Measurements from ENCODE around the gene TNFRSF19.
"Not testable (repeated sequence)": the region's sequence is repeated elsewhere in the genome, so short reads cannot be mapped to it uniquely, and the experiment has no call there.

Gene TNFRSF19

GRCh38 chr13:23660249-23660648 is 90.0 kb downstream of the TNFRSF19 start:
- Mint-ChIP-seq H3K36me3 (ENCODE audit: low read depth) (no peaks in the 10 kb centered on the region), H3K4me3 (no peak overlapping the region), H3K4me1 (ENCODE audit: low read depth) (no peaks in the 10 kb centered on the region), H3K27me3 (peaks cover 9% of the 10 kb centered on the region), H3K9me3 (no peaks in the 10 kb centered on the region), H3K27ac (no peak overlapping the region)

GRCh38 chr13:23666582-23666981 is 96.4 kb downstream of the TNFRSF19 start:
- H3K27ac Mint-ChIP-seq = no peak overlapping the region
- no peaks in the 10 kb centered on the region for H3K9me3 Mint-ChIP-seq
- no peak overlapping the region for H3K4me3 Mint-ChIP-seq
- peaks cover 8% of the 10 kb centered on the region for H3K27me3 Mint-ChIP-seq
- no peaks in the 10 kb centered on the region for H3K36me3 Mint-ChIP-seq (ENCODE audit: low read depth)
- H3K4me1 Mint-ChIP-seq (ENCODE audit: low read depth) = no peaks in the 10 kb centered on the region

DNA sequence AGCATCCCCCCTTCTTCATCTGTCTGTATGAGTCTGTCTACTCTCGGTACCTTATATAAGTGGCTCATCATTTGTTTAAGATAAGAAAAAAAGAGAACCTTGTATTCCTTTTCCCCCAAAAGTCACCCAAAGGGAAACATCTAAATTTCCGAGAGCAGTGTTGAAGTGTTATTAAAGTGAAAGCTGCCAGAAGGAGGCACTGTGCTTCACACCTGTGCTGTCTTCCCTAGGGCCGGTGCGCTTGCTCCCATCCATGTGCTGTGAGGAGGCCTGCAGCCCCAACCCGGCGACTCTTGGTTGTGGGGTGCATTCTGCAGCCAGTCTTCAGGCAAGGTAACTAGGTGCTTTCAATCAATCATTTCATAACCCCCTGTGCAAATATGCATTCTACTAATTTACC is 97.5 kb downstream of the TNFRSF19 start:
- H3K4me3 Mint-ChIP-seq = no peak overlapping the region
- H3K9me3 Mint-ChIP-seq = no peaks in the 10 kb centered on the region
- no peaks in the 10 kb centered on the region for H3K4me1 Mint-ChIP-seq (ENCODE audit: low read depth)
- H3K36me3 Mint-ChIP-seq (ENCODE audit: low read depth) = no peaks in the 10 kb centered on the region
- H3K27me3 Mint-ChIP-seq = peaks cover 8% of the 10 kb centered on the region
- no peak overlapping the region for H3K27ac Mint-ChIP-seq

DNA sequence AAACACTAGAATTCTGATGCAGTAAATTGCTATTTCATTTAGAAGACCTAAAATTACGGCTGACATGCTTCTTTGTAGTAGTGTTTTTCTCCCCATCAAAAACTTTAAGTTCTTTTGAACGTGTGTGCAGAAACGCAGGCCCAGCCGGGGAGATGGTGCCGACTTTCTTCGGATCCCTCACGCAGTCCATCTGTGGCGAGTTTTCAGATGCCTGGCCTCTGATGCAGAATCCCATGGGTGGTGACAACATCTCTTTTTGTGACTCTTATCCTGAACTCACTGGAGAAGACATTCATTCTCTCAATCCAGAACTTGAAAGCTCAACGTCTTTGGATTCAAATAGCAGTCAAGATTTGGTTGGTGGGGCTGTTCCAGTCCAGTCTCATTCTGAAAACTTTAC is 98.3 kb downstream of the TNFRSF19 start:
- Mint-ChIP-seq H3K36me3 (ENCODE audit: low read depth) (no peaks in the 10 kb centered on the region), H3K27ac (no peak overlapping the region), H3K27me3 (peaks cover 2% of the 10 kb centered on the region), H3K4me3 (no peak overlapping the region), H3K4me1 (ENCODE audit: low read depth) (no peaks in the 10 kb centered on the region), H3K9me3 (no peaks in the 10 kb centered on the region)

DNA sequence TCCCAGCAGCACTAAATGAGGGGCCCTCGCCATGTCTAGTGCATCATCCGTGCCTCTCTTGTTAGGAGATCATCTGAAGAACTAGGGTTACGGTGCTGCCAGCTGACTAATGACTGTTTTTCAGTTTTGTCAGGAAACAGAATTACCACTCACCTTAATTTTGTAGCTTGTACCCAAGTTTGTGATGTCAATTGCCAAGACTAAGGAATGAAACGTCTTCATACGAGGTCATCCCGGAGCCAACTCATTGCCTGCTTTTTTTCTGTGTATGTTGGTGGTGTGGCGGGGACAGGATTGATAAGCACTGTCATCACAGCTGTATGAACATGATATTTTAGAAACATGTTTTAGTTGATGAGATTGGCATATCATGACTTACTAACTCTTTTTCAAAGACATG is 100.6 kb downstream of the TNFRSF19 start:
- Mint-ChIP-seq H3K4me3 (no peak overlapping the region), H3K27me3 (peaks cover 6% of the 10 kb centered on the region), H3K4me1 (ENCODE audit: low read depth) (no peaks in the 10 kb centered on the region), H3K27ac (no peak overlapping the region), H3K36me3 (ENCODE audit: low read depth) (no peaks in the 10 kb centered on the region), H3K9me3 (no peaks in the 10 kb centered on the region)

DNA sequence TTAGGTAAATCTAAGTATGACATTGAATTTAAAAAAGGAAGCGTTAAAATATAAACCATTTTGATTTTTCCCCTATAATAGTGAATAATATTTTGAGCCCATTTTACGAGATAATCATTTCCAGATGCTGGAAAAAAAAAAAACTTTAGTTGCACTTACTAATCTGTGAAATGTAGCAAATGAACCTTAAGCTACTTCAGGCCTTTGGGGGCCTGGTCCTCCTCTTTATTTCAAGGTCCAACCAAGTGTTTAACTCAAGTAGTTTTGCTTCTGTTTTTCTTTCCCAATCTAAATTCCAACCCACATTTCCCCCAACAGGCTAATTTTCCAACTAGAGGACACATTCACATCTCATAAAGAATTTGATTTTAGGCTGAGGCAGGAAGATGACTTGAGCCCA is 101.2 kb downstream of the TNFRSF19 start:
- no peaks in the 10 kb centered on the region for H3K9me3 Mint-ChIP-seq
- no peak overlapping the region for H3K4me3 Mint-ChIP-seq
- no peaks in the 10 kb centered on the region for H3K4me1 Mint-ChIP-seq (ENCODE audit: low read depth)
- peaks cover 6% of the 10 kb centered on the region for H3K27me3 Mint-ChIP-seq
- H3K27ac Mint-ChIP-seq = no peak overlapping the region
- H3K36me3 Mint-ChIP-seq (ENCODE audit: low read depth) = no peaks in the 10 kb centered on the region

GRCh38 chr13:23671897-23672296 is 101.7 kb downstream of the TNFRSF19 start:
- Mint-ChIP-seq H3K27me3 (peaks cover 6% of the 10 kb centered on the region), H3K36me3 (ENCODE audit: low read depth) (no peaks in the 10 kb centered on the region), H3K27ac (no peak overlapping the region), H3K9me3 (no peaks in the 10 kb centered on the region), H3K4me1 (ENCODE audit: low read depth) (no peaks in the 10 kb centered on the region), H3K4me3 (no peak overlapping the region)

- H3K4me3 Mint-ChIP-seq = no peak overlapping the region
- peaks cover 6% of the 10 kb centered on the region for H3K27me3 Mint-ChIP-seq
- H3K36me3 Mint-ChIP-seq (ENCODE audit: low read depth) = no peaks in the 10 kb centered on the region
Observed at GRCh38 chr13:23672616-23673015, 102.4 kb downstream of the TNFRSF19 start.

GRCh38 chr13:23673354-23673753 is 103.1 kb downstream of the TNFRSF19 start:
- no peaks in the 10 kb centered on the region for H3K9me3 Mint-ChIP-seq
- no peaks in the 10 kb centered on the region for H3K4me1 Mint-ChIP-seq (ENCODE audit: low read depth)
- peaks cover 6% of the 10 kb centered on the region for H3K27me3 Mint-ChIP-seq
- no peak overlapping the region for H3K4me3 Mint-ChIP-seq
- no peaks in the 10 kb centered on the region for H3K36me3 Mint-ChIP-seq (ENCODE audit: low read depth)
- no peak overlapping the region for H3K27ac Mint-ChIP-seq

More at GRCh38 chr13:23672616-23673015, 102.4 kb downstream of the TNFRSF19 start:
- no peaks in the 10 kb centered on the region for H3K9me3 Mint-ChIP-seq
- no peaks in the 10 kb centered on the region for H3K4me1 Mint-ChIP-seq (ENCODE audit: low read depth)
- no peak overlapping the region for H3K27ac Mint-ChIP-seq

- H3K27ac Mint-ChIP-seq = no peak overlapping the region
Observed at GRCh38 chr13:23673867-23674605, 103.8 kb downstream of the TNFRSF19 start.

GRCh38 chr13:23674795-23675640 is 104.8 kb downstream of the TNFRSF19 start:
- Mint-ChIP-seq H3K36me3 (ENCODE audit: low read depth) (no peaks in the 10 kb centered on the region), H3K4me1 (ENCODE audit: low read depth) (peaks cover 11% of the 10 kb centered on the region), H3K9me3 (no peaks in the 10 kb centered on the region), H3K27ac (no peak overlapping the region), H3K27me3 (peaks cover 10% of the 10 kb centered on the region), H3K4me3 (no peak overlapping the region)

More at GRCh38 chr13:23673867-23674605, 103.8 kb downstream of the TNFRSF19 start:
- no peaks in the 10 kb centered on the region for H3K36me3 Mint-ChIP-seq (ENCODE audit: low read depth)
- no peak overlapping the region for H3K4me3 Mint-ChIP-seq
- peaks cover 6% of the 10 kb centered on the region for H3K27me3 Mint-ChIP-seq
- peaks cover 5% of the 10 kb centered on the region for H3K4me1 Mint-ChIP-seq (ENCODE audit: low read depth)
- H3K9me3 Mint-ChIP-seq = no peaks in the 10 kb centered on the region

DNA sequence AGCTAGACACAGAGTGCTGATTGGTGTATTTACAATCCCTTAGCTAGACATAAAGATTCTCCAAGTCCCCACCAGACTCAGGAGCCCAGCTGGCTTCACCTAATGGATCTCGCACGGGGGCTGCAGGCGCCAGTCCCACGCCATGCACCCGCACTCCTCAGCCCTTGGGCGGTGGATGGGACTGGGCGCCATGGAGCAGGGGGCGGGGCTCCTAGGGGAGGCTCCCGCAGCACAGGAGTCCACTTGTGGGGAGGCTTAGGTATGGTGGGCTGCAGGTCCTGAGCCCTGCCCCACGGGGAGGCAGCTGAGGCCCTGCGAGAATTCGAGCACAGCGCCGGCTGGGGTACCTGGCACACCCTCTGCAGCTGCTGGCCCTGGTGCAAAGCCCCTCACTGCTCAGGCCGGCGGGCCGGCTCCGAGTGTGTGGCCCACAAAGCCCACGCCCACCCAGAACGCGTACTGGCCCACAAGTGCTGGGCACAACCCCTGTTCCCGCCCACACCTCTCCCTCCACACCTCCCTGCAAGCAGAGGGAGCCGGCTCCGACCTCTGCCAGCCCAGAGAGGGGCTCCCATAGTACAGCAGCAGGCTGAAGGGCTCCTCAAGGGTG is 107.6 kb downstream of the TNFRSF19 start:
- not testable (repeated sequence) for H3K36me3 Mint-ChIP-seq (ENCODE audit: low read depth); H3K27me3 Mint-ChIP-seq; H3K4me3 Mint-ChIP-seq; H3K27ac Mint-ChIP-seq; H3K9me3 Mint-ChIP-seq
- peaks cover 11% of the 10 kb centered on the region for H3K4me1 Mint-ChIP-seq (ENCODE audit: low read depth)

GRCh38 chr13:23678795-23679194 is 108.6 kb downstream of the TNFRSF19 start:
- no peaks in the 10 kb centered on the region for H3K36me3 Mint-ChIP-seq (ENCODE audit: low read depth)
- H3K27ac Mint-ChIP-seq = no peak overlapping the region
- H3K27me3 Mint-ChIP-seq = peaks cover 12% of the 10 kb centered on the region
- peaks cover 11% of the 10 kb centered on the region for H3K4me1 Mint-ChIP-seq (ENCODE audit: low read depth)
- peaks cover 4% of the 10 kb centered on the region for H3K9me3 Mint-ChIP-seq
- H3K4me3 Mint-ChIP-seq = no peak overlapping the region

GRCh38 chr13:23679220-23679619 is 109.0 kb downstream of the TNFRSF19 start:
- Mint-ChIP-seq H3K36me3 (ENCODE audit: low read depth) (no peaks in the 10 kb centered on the region), H3K9me3 (peaks cover 4% of the 10 kb centered on the region), H3K27ac (no peak overlapping the region), H3K4me3 (no peak overlapping the region), H3K27me3 (peaks cover 10% of the 10 kb centered on the region), H3K4me1 (ENCODE audit: low read depth) (peaks cover 11% of the 10 kb centered on the region)

Data from stimulated activated naive CD8-positive, alpha-beta T cell treated with anti-CD3 and anti-CD28 coated beads, Interleukin-15, Interleukin-2, amounts not matched to agents 100 ng/mL and 50 ng/mL, for 24 hours (primary cell).